ENCODE results near the gene DYRK1B. TPM values are rescaled to one million over a fixed set of nuclear protein-coding genes. Genes with fewer than 3 reads are reported as not detected.

The DYRK1B gene
- polyA plus RNA-seq, 1 donor (not counting 4 experiments of a cell fraction or from before 2014, with no cell fraction given): 4.6 TPM

DNA sequence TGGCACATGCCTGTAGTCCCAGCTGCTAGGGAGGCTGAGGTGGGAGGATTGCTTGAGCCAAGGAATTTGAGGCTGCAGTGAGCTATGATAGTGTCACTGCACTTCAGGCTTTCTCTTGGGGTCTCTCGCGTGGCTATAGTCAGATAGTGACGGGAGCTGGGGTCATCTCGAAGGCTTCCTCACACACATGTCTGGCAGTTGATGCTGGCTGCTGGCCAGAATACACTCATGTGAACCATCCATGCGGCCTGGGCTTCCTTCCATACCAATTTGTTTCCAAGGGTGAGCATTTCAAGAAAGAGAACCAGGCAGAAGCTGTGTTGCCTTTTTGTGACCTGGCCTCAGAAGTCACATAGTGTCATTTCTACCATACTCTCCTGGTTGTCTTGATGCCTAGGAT lies 28.9 kb downstream of the DYRK1B start:
- no peaks in the 10 kb centered on the region for H3K4me1 ChIP-seq (ENCODE audit: control insufficient read depth, extremely low read depth, insufficient read depth, low read length)
- H3K9ac ChIP-seq (ENCODE audit: control insufficient read depth, extremely low read depth, insufficient read depth, low read length): no peak overlapping the region
- no peaks in the 10 kb centered on the region for H3K9me1 ChIP-seq (ENCODE audit: control insufficient read depth, extremely low read depth, insufficient read depth, low read length)
- no peak overlapping the region for H3K27ac ChIP-seq (ENCODE audit: control insufficient read depth, insufficient read depth, low read length)
- dilution Hi-C loops (cut with MboI; ENCODE audit: extremely low pct_ligation_motif_present, low sequenced_read_pairs): no loop called here
- no peaks in the 10 kb centered on the region for H4K20me1 ChIP-seq (ENCODE audit: control insufficient read depth, extremely low read depth, insufficient read depth, low read length)
- no peaks in the 10 kb centered on the region for H3K36me3 ChIP-seq (ENCODE audit: control insufficient read depth in 2 of 2, extremely low read depth in 1 of 2, insufficient read depth in 2 of 2, low read length in 2 of 2)
- FAIRE-seq: no peak
- no peaks in the 10 kb centered on the region for H3K27me3 ChIP-seq (ENCODE audit: control insufficient read depth, extremely low read depth, insufficient read depth, low read length)
- no peaks in the 10 kb centered on the region for H3K79me2 ChIP-seq (ENCODE audit: control insufficient read depth, insufficient read depth, low read length)
- H3K4me2 ChIP-seq (ENCODE audit: control insufficient read depth, extremely low read depth, insufficient read depth, low read depth, low read length): no peak overlapping the region
- no peak for DNase-seq (ENCODE audit: low read depth, low spot score)
- no peaks in the 10 kb centered on the region for H3K9me3 ChIP-seq (ENCODE audit: control insufficient read depth, low read depth, low read length)
- no peak overlapping the region for H3K4me3 ChIP-seq (ENCODE audit: control insufficient read depth in 2 of 3, extremely low read depth in 1 of 3, insufficient read depth in 2 of 3, low read depth in 1 of 3, low read length in 3 of 3)
- H2AFZ ChIP-seq (ENCODE audit: control insufficient read depth, low read length): no peak overlapping the region
- TF ChIP-seq, protein P1, sequence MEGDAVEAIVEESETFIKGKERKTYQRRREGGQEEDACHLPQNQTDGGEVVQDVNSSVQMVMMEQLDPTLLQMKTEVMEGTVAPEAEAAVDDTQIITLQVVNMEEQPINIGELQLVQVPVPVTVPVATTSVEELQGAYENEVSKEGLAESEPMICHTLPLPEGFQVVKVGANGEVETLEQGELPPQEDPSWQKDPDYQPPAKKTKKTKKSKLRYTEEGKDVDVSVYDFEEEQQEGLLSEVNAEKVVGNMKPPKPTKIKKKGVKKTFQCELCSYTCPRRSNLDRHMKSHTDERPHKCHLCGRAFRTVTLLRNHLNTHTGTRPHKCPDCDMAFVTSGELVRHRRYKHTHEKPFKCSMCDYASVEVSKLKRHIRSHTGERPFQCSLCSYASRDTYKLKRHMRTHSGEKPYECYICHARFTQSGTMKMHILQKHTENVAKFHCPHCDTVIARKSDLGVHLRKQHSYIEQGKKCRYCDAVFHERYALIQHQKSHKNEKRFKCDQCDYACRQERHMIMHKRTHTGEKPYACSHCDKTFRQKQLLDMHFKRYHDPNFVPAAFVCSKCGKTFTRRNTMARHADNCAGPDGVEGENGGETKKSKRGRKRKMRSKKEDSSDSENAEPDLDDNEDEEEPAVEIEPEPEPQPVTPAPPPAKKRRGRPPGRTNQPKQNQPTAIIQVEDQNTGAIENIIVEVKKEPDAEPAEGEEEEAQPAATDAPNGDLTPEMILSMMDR (optimal IDR thresholded peaks at IDR 0.05 in 1 of 3, IDR thresholded peaks at IDR 0.05 in 1 of 3, conservative IDR thresholded peaks at IDR 0.05 in 1 of 3; ENCODE audit: extremely low read depth in 1 of 3, insufficient read depth in 2 of 3, low read length in 3 of 3): no peak
- TF ChIP-seq EZH2 (IDR thresholded peaks at IDR 0.05; ENCODE audit: low read length): no peak

DNA sequence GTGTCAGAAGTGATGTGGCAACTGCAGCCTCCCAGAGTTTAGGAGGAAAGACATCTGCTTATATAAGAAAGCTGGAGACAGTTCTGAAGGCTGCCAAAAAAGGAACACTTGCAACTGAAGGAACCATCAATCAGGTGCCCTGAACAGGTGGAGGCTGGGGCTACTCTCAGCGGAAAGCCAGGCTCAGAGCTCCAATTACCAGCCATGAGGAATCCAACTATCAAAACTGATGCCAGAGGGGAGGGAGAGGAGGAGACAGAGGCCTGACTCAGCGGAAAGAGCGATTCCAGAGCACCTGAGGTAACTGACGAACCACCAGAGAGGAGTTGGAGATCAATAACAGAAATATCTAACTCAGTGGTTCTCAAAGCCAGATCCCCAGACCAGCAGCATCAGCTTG lies 31.0 kb downstream of the DYRK1B start:
- H4K20me1 ChIP-seq (ENCODE audit: control insufficient read depth, extremely low read depth, insufficient read depth, low read length): no peaks in the 10 kb centered on the region
- TF ChIP-seq, protein P1 (optimal IDR thresholded peaks at IDR 0.05 in 1 of 3, IDR thresholded peaks at IDR 0.05 in 1 of 3, conservative IDR thresholded peaks at IDR 0.05 in 1 of 3; ENCODE audit: extremely low read depth in 1 of 3, insufficient read depth in 2 of 3, low read length in 3 of 3): no peak
- TF ChIP-seq EZH2 (IDR thresholded peaks at IDR 0.05; ENCODE audit: low read length): no peak
- no peaks in the 10 kb centered on the region for H3K9me3 ChIP-seq (ENCODE audit: control insufficient read depth, low read depth, low read length)
- dilution Hi-C loops (cut with MboI; ENCODE audit: extremely low pct_ligation_motif_present, low sequenced_read_pairs): no loop called here
- H3K27me3 ChIP-seq (ENCODE audit: control insufficient read depth, extremely low read depth, insufficient read depth, low read length): no peaks in the 10 kb centered on the region
- H3K36me3 ChIP-seq (ENCODE audit: control insufficient read depth in 2 of 2, extremely low read depth in 1 of 2, insufficient read depth in 2 of 2, low read length in 2 of 2): no peaks in the 10 kb centered on the region
- DNase-seq (ENCODE audit: low read depth, low spot score): no peak
- FAIRE-seq: no peak
- no peak overlapping the region for H3K9ac ChIP-seq (ENCODE audit: control insufficient read depth, extremely low read depth, insufficient read depth, low read length)
- H3K79me2 ChIP-seq (ENCODE audit: control insufficient read depth, insufficient read depth, low read length): no peaks in the 10 kb centered on the region
- no peaks in the 10 kb centered on the region for H3K4me1 ChIP-seq (ENCODE audit: control insufficient read depth, extremely low read depth, insufficient read depth, low read length)
- H3K4me2 ChIP-seq (ENCODE audit: control insufficient read depth, extremely low read depth, insufficient read depth, low read depth, low read length): no peak overlapping the region
- H3K4me3 ChIP-seq (ENCODE audit: control insufficient read depth in 2 of 3, extremely low read depth in 1 of 3, insufficient read depth in 2 of 3, low read depth in 1 of 3, low read length in 3 of 3): no peak overlapping the region
- H2AFZ ChIP-seq (ENCODE audit: control insufficient read depth, low read length): no peak overlapping the region
- H3K27ac ChIP-seq (ENCODE audit: control insufficient read depth, insufficient read depth, low read length): no peak overlapping the region
- H3K9me1 ChIP-seq (ENCODE audit: control insufficient read depth, extremely low read depth, insufficient read depth, low read length): no peaks in the 10 kb centered on the region

Data from keratinocyte (primary cell).